ENCODE data around the gene NAV2.

DNA sequence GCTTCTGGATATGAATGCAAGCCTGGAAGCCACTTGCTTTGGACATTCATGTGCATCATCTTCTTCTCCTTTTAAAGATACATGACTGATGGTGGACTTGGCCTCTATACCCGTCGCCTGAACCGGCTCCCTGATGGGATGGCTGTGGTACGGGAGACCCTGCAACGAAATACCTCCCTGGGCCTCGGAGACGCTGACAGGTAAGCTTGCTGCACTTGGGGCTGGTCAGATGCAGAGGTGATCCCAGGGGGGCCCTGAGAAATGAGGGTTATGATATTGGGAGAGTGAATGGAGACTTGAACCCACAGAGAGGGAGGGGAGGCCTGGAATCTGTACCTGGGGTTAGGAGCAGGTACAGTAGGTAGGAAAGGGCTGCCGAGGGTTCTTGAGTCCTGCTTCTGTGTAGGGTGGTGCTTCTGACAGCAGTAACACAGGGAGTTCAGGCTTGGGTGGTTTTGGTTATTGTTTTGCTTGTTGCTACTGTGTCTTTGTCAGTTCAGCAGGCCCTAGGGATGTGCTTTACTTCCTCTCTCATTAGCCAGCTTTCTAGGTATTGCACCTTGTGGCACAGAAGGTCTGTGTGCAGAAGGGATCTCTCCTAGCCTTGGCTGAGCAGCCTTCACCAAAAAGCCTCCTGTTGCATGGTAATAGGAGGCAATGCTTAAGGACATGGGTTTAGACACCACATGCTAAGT is 271.6 kb downstream of the NAV2 start:
- TF ChIP-seq, protein P1, sequence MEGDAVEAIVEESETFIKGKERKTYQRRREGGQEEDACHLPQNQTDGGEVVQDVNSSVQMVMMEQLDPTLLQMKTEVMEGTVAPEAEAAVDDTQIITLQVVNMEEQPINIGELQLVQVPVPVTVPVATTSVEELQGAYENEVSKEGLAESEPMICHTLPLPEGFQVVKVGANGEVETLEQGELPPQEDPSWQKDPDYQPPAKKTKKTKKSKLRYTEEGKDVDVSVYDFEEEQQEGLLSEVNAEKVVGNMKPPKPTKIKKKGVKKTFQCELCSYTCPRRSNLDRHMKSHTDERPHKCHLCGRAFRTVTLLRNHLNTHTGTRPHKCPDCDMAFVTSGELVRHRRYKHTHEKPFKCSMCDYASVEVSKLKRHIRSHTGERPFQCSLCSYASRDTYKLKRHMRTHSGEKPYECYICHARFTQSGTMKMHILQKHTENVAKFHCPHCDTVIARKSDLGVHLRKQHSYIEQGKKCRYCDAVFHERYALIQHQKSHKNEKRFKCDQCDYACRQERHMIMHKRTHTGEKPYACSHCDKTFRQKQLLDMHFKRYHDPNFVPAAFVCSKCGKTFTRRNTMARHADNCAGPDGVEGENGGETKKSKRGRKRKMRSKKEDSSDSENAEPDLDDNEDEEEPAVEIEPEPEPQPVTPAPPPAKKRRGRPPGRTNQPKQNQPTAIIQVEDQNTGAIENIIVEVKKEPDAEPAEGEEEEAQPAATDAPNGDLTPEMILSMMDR (IDR thresholded peaks at IDR 0.05) = no peak
- TF ChIP-seq POLR2A (IDR thresholded peaks at IDR 0.05) = no peak
- TF ChIP-seq POLR2AphosphoS5 (IDR thresholded peaks at IDR 0.05) = no peak
- no peak for TF ChIP-seq EP300 (IDR thresholded peaks at IDR 0.05)
